Activated CD8-positive, alpha-beta memory T cell treated with anti-CD3 and anti-CD28 coated beads, Interleukin-2, amount 10 ng/mL, durations not matched to agents 7 days and 5 days (primary cell): Measurements from ENCODE around the gene CYTH3. TPM values are rescaled to one million over a fixed set of nuclear protein-coding genes. Genes with fewer than 3 reads are reported as not detected.
"Not testable (repeated sequence)": the region's sequence is repeated elsewhere in the genome, so short reads cannot be mapped to it uniquely, and the experiment has no call there.

Source experiments
- ATAC-seq: fragments of 150-1000 bp; cut with Tn5 transposase; one replicate; pipeline ENCODE4 v1.10.0; 2021; ENCODE audit warnings: moderate library complexity
- CTCF ChIA-PET: fragments of 350-600 bp; sonication (Branson Sonifier 250); formaldehyde crosslinking; loops from one replicate; lab custom pipeline; 2021; ENCODE audit warnings: antibody characterized with exemption; lab: Charles Lee
- DNase-seq: peaks from one replicate; pipeline ENCODE4 v3.0.0-alpha.2; 2020
- H3K27ac Mint-ChIP-seq: one replicate; pipeline ENCODE4 v1.8.0; 2021; ENCODE audit warnings: mild to moderate bottlenecking, mixed read lengths
- H3K27me3 Mint-ChIP-seq: one replicate; pipeline ENCODE4 v1.8.0; 2021; ENCODE audit warnings: mixed read lengths
- H3K36me3 Mint-ChIP-seq: one replicate; pipeline ENCODE4 v1.8.0; 2021; ENCODE audit warnings: mild to moderate bottlenecking, mixed read lengths
- H3K4me1 Mint-ChIP-seq: one replicate; pipeline ENCODE4 v1.8.0; 2021; ENCODE audit warnings: mixed read lengths
- H3K4me3 Mint-ChIP-seq: one replicate; pipeline ENCODE4 v1.8.0; 2021; ENCODE audit warnings: mild to moderate bottlenecking, moderate library complexity, mixed read lengths
- H3K9me3 Mint-ChIP-seq: one replicate; pipeline ENCODE4 v1.8.0; 2022; ENCODE audit warnings: low read depth, mixed read lengths
- total RNA-seq, 2 experiments: library from RNA; stranded (reverse); gene quantifications; one replicate each; pipeline ENCODE4 v1.2.3, GENCODE V29; 2021

CYTH3 gene
- total RNA-seq, 2 experiments from 2014 or later: 0.73 to 1.3 TPM

GRCh38 chr7:6205971-6206660, 66.3 kb downstream of the CYTH3 start:
- Mint-ChIP-seq H3K4me3 (no peak overlapping the region), H3K9me3 (no peaks in the 10 kb centered on the region), H3K27me3 (peaks cover 18% of the 10 kb centered on the region), H3K4me1 (no peaks in the 10 kb centered on the region), H3K36me3 (no peaks in the 10 kb centered on the region), H3K27ac (no peak overlapping the region)
- CTCF ChIA-PET: no interaction called here
- no peak for DNase-seq
- no peak for ATAC-seq

GRCh38 chr7:6203381-6203780, 69.0 kb downstream of the CYTH3 start:
- H3K9me3 Mint-ChIP-seq: no peaks in the 10 kb centered on the region
- no peak overlapping the region for H3K27ac Mint-ChIP-seq
- H3K4me1 Mint-ChIP-seq: no peaks in the 10 kb centered on the region
- peaks cover 11% of the 10 kb centered on the region for H3K27me3 Mint-ChIP-seq
- CTCF ChIA-PET: interaction anchor here (0.6 kb wide), 1 partner anchor 85 kb away, joined by 5 read pairs; no protein-coding TSS in a partner anchor
- DNase-seq: no peak
- no peak for ATAC-seq
- H3K4me3 Mint-ChIP-seq: no peak overlapping the region
- no peaks in the 10 kb centered on the region for H3K36me3 Mint-ChIP-seq

GRCh38 chr7:6202117-6202516, 70.3 kb downstream of the CYTH3 start:
- Mint-ChIP-seq H3K9me3 (no peaks in the 10 kb centered on the region), H3K27ac (no peak overlapping the region), H3K4me3 (no peak overlapping the region), H3K4me1 (no peaks in the 10 kb centered on the region), H3K27me3 (peaks cover 11% of the 10 kb centered on the region), H3K36me3 (no peaks in the 10 kb centered on the region)
- DNase-seq (no peak), ATAC-seq (no peak)
- CTCF ChIA-PET: interaction anchor here (0.6 kb wide), 1 partner anchor 68 kb away, joined by 4 read pairs; no protein-coding TSS in a partner anchor

GRCh38 chr7:6200971-6201370, 71.5 kb downstream of the CYTH3 start:
- Mint-ChIP-seq H3K9me3 (no peaks in the 10 kb centered on the region), H3K36me3 (no peaks in the 10 kb centered on the region), H3K4me1 (no peaks in the 10 kb centered on the region), H3K27me3 (peaks cover 14% of the 10 kb centered on the region), H3K4me3 (no peak overlapping the region), H3K27ac (no peak overlapping the region)
- CTCF ChIA-PET: interaction anchor here (1.5 kb wide), 1 partner anchor 8 kb away, joined by 3 read pairs; no protein-coding TSS in a partner anchor
- DNase-seq (no peak), ATAC-seq (no peak)

GRCh38 chr7:6198689-6199595, 73.5 kb downstream of the CYTH3 start:
- H3K4me1 Mint-ChIP-seq: no peaks in the 10 kb centered on the region
- DNase-seq (no peak), ATAC-seq (no peak)
- H3K27ac Mint-ChIP-seq: no peak overlapping the region
- peaks cover 11% of the 10 kb centered on the region for H3K27me3 Mint-ChIP-seq
- CTCF ChIA-PET: no interaction called here
- no peaks in the 10 kb centered on the region for H3K9me3 Mint-ChIP-seq
- H3K4me3 Mint-ChIP-seq: no peak overlapping the region
- no peaks in the 10 kb centered on the region for H3K36me3 Mint-ChIP-seq

GRCh38 chr7:6197801-6198551, 74.4 kb downstream of the CYTH3 start:
- H3K4me3 Mint-ChIP-seq: no peak overlapping the region
- no peaks in the 10 kb centered on the region for H3K9me3 Mint-ChIP-seq
- CTCF ChIA-PET: no interaction called here
- H3K27ac Mint-ChIP-seq: no peak overlapping the region
- DNase-seq (no peak), ATAC-seq (no peak)
- H3K4me1 Mint-ChIP-seq: no peaks in the 10 kb centered on the region
- H3K36me3 Mint-ChIP-seq: no peaks in the 10 kb centered on the region
- H3K27me3 Mint-ChIP-seq: peaks cover 11% of the 10 kb centered on the region

GRCh38 chr7:6193709-6194108, 78.7 kb downstream of the CYTH3 start:
- DNase-seq (no peak), ATAC-seq (no peak)
- no peaks in the 10 kb centered on the region for H3K9me3 Mint-ChIP-seq
- H3K4me3 Mint-ChIP-seq: no peak overlapping the region
- H3K27ac Mint-ChIP-seq: no peak overlapping the region
- H3K36me3 Mint-ChIP-seq: no peaks in the 10 kb centered on the region
- CTCF ChIA-PET: no interaction called here
- no peaks in the 10 kb centered on the region for H3K4me1 Mint-ChIP-seq
- peaks cover 3% of the 10 kb centered on the region for H3K27me3 Mint-ChIP-seq

GRCh38 chr7:6190563-6190962, 81.9 kb downstream of the CYTH3 start:
- H3K4me3 Mint-ChIP-seq, ATAC-seq, H3K27me3 Mint-ChIP-seq, H3K36me3 Mint-ChIP-seq, DNase-seq, H3K4me1 Mint-ChIP-seq, H3K9me3 Mint-ChIP-seq, H3K27ac Mint-ChIP-seq, CTCF ChIA-PET: not testable (repeated sequence)

- Mint-ChIP-seq H3K9me3 (no peaks in the 10 kb centered on the region), H3K36me3 (no peaks in the 10 kb centered on the region), H3K27ac (no peak overlapping the region), H3K27me3 (no peaks in the 10 kb centered on the region), H3K4me1 (no peaks in the 10 kb centered on the region), H3K4me3 (no peak overlapping the region)
- DNase-seq (no peak), ATAC-seq (no peak)
- CTCF ChIA-PET: interaction anchor here (0.9 to 1.4 kb wide), 2 partner anchors 41 to 158 kb away, joined by 3 read pairs; no protein-coding TSS in a partner anchor
These were observed 84.0 kb downstream of the CYTH3 start for GRCh38 chr7:6188389-6188788.

GRCh38 chr7:6186577-6186976, 85.8 kb downstream of the CYTH3 start:
- CTCF ChIA-PET: no interaction called here
- no peaks in the 10 kb centered on the region for H3K9me3 Mint-ChIP-seq
- no peaks in the 10 kb centered on the region for H3K27me3 Mint-ChIP-seq
- no peak for DNase-seq
- ATAC-seq: no peak
- H3K4me3 Mint-ChIP-seq: no peak overlapping the region
- H3K36me3 Mint-ChIP-seq: no peaks in the 10 kb centered on the region
- no peak overlapping the region for H3K27ac Mint-ChIP-seq
- no peaks in the 10 kb centered on the region for H3K4me1 Mint-ChIP-seq

- H3K4me3 Mint-ChIP-seq: no peak overlapping the region
- ATAC-seq (no peak), DNase-seq (no peak)
- H3K27me3 Mint-ChIP-seq: no peaks in the 10 kb centered on the region
- H3K27ac Mint-ChIP-seq: no peak overlapping the region
- H3K9me3 Mint-ChIP-seq: no peaks in the 10 kb centered on the region
- no peaks in the 10 kb centered on the region for H3K4me1 Mint-ChIP-seq
- no peaks in the 10 kb centered on the region for H3K36me3 Mint-ChIP-seq
- CTCF ChIA-PET: no interaction called here
These were observed 89.4 kb downstream of the CYTH3 start for GRCh38 chr7:6182993-6183392.

- CTCF ChIA-PET: no interaction called here
- ATAC-seq (no peak), DNase-seq (no peak)
- no peaks in the 10 kb centered on the region for H3K36me3 Mint-ChIP-seq
- H3K9me3 Mint-ChIP-seq: no peaks in the 10 kb centered on the region
- H3K4me1 Mint-ChIP-seq: no peaks in the 10 kb centered on the region
- H3K27me3 Mint-ChIP-seq: no peaks in the 10 kb centered on the region
- no peak overlapping the region for H3K27ac Mint-ChIP-seq
- H3K4me3 Mint-ChIP-seq: no peak overlapping the region
These were observed 91.3 kb downstream of the CYTH3 start for GRCh38 chr7:6181136-6181535.

- DNase-seq (no peak), ATAC-seq (no peak)
- Mint-ChIP-seq H3K9me3 (no peaks in the 10 kb centered on the region), H3K27ac (no peak overlapping the region), H3K4me1 (no peaks in the 10 kb centered on the region), H3K36me3 (no peaks in the 10 kb centered on the region), H3K27me3 (no peaks in the 10 kb centered on the region), H3K4me3 (no peak overlapping the region)
- CTCF ChIA-PET: no interaction called here
These were observed 92.1 kb downstream of the CYTH3 start for GRCh38 chr7:6180344-6180725.
